Erythroblast (primary cell): Measurements from ENCODE around the gene ASNSD1.
"Not testable (repeated sequence)": the region's sequence is repeated elsewhere in the genome, so short reads cannot be mapped to it uniquely, and the experiment has no call there.

Experiments used
- GATA1 ChIP-seq: IDR thresholded peaks from 2 replicates; pipeline ENCODE4 v1.6.1; 2011; ENCODE audit warnings: low read depth, mild to moderate bottlenecking, control low read depth, low read length, moderate library complexity
- POLR2A ChIP-seq: IDR thresholded peaks from 2 replicates; pipeline ENCODE4 v1.6.1; 2011; ENCODE audit warnings: mild to moderate bottlenecking, low read length

- not testable (repeated sequence) for TF ChIP-seq POLR2A, GATA1
These were observed 56.3 kb downstream of the ASNSD1 start for GRCh38 chr2:189717593-189717992.
